Measurements from ENCODE around the gene EHMT1. TPM values are rescaled to one million over a fixed set of nuclear protein-coding genes. Genes with fewer than 3 reads are reported as not detected.
"Not testable (repeated sequence)": the region's sequence is repeated elsewhere in the genome, so short reads cannot be mapped to it uniquely, and the experiment has no call there.

The EHMT1 gene
- polyA plus RNA-seq, 3 donors: 19.7 to 42.1 (median 40.3) TPM

GRCh38 chr9:137702615-137703379, 84.0 kb downstream of the EHMT1 start:
- H3K27ac ChIP-seq (ENCODE audit: low read depth, low read length): no peak overlapping the region
- WGBS, 3 donors: 83 to 100% (median 89%) methylated on average over 7 of the region's 7 CpGs

- H3K27ac ChIP-seq (ENCODE audit: low read depth, low read length): no peak overlapping the region
- WGBS, 3 donors: 63 to 92% (median 76%) methylated on average over 6 of the region's 6 CpGs
Observed at GRCh38 chr9:137703842-137704508, 85.2 kb downstream of the EHMT1 start.

DNA sequence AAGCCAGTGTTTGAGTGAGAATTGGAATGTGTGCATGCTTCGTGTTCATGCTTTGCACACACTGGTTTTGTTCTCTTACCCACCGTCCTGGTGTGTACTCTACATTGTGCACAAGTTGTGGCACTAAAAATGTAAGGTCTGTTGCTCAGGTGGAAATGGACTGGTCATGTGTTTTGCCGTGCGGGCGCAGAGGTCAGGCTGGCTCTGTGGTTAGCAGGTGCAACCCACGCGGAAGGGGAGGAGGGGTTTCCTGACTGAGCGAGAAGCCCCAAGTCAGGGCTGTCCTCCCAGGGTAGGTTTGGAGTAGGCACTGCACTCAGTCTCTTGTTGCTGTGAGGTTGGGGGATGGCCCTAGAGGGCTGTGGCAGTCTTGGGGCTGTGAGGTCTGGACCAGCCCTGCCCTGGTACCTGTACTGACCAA, 86.6 kb downstream of the EHMT1 start:
- WGBS, 3 donors: 52 to 84% (median 64%) methylated on average over 8 of the region's 8 CpGs

GRCh38 chr9:137705906-137706305, 87.1 kb downstream of the EHMT1 start:
- 60 to 83% (median 68%) methylated on average over 10 of the region's 10 CpGs for WGBS, 3 donors
- no peak overlapping the region for H3K27ac ChIP-seq (ENCODE audit: low read depth, low read length)

More for the DNA sequence above, 86.6 kb downstream of the EHMT1 start:
- H3K27ac ChIP-seq (ENCODE audit: low read depth, low read length): no peak overlapping the region

DNA sequence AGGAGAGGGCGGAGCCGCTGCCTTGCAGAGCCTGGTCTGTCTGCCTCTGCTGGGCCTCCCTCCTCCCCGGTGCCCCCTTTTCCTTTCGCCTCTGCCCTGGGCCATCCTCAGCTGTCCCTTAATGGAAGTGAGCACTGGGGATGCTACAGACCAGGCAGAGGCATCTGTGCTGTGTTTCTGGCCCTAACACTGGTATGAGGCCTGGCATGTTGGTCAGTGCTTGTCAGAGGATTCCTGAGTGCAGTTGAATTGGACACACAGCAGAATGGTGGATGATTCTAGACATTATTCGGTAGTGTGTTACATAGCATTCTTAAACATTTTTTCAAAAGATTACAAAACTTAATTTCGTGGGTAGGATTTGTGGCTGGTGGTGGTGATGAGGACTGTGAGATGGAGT, 88.6 kb downstream of the EHMT1 start:
- WGBS, 3 donors: 86 to 97% (median 88%) methylated on average over 6 of the region's 6 CpGs
- no peak overlapping the region for H3K27ac ChIP-seq (ENCODE audit: low read depth, low read length)

- H3K27ac ChIP-seq (ENCODE audit: low read depth, low read length): no peak overlapping the region
- WGBS, 3 donors: 87 to 96% (median 88%) methylated on average over 11 of the region's 11 CpGs
Observed at GRCh38 chr9:137708590-137709284, 89.9 kb downstream of the EHMT1 start.

GRCh38 chr9:137709411-137710101, 90.8 kb downstream of the EHMT1 start:
- H3K27ac ChIP-seq (ENCODE audit: low read depth, low read length): no peak overlapping the region
- 91 to 94% (median 92%) methylated on average over 14 of the region's 14 CpGs for WGBS, 3 donors

DNA sequence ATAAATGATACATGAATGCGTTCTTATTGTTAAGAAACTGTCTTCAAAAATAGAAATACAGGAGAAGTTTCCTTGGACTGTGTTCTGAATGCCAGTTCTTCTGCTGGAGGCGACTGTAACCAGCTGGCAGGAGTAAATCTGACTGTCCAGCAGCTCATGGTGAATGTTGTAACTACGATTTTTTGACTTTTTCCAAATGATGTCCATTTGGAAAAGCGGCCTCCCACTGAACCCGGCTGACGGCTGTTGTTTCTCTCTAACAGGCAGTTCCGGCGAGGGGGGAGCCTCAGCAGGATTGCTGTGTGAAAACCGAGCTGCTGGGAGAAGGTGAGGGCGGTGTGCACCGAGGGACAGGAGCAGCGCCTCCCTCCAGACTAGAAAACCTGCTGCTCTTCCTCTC, 91.9 kb downstream of the EHMT1 start:
- 75 to 83% (median 79%) methylated on average over 12 of the region's 12 CpGs for WGBS, 3 donors
- H3K27ac ChIP-seq (ENCODE audit: low read depth, low read length): no peak overlapping the region

DNA sequence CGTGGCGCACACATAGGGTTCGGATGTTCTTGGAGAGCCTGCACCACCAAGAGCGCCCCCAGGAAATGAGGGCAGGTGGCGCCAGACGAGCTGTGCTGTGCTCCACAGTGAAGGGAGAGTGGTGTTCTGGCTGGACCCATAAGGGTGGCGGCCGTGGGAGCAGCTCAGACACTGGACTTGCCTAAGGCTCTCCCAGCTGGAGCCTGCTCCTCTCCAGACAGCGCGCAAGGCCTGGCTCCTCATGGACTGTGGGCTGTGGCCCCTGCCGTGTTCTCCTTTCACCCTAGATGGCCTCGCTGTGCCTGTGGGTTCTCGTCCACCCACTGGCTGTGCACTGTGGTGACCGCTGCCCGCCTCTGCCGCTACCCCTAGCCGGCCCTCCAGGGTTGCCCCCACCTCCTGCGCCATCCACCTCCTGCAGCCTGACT, 92.9 kb downstream of the EHMT1 start:
- H3K27ac ChIP-seq (ENCODE audit: low read depth, low read length): no peak overlapping the region
- 93 to 94% (median 93%) methylated on average over 16 to 18 of the region's 18 CpGs for WGBS, 3 donors

DNA sequence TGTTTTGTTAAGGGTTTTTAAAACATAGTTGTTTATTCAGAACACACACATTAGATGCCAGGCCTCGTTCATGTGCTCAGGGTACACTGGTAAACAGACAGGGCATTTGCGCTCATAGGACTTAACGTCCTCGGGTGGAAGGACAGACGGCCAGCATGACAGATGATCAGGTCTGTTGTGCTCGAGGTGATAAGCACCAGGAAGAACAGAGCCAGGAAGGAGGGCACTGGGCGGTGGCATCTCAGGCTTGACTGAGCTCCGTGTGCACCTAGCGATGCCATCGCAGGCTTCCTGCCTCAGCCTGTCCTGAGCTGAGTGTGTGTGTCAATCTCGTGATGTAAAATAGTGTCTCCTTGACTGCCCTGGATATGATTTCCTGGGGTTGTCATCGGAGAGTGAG, 96.5 kb downstream of the EHMT1 start:
- WGBS, 3 donors: 73 to 93% (median 90%) methylated on average over 12 of the region's 12 CpGs
- H3K27ac ChIP-seq (ENCODE audit: low read depth, low read length): no peak overlapping the region

DNA sequence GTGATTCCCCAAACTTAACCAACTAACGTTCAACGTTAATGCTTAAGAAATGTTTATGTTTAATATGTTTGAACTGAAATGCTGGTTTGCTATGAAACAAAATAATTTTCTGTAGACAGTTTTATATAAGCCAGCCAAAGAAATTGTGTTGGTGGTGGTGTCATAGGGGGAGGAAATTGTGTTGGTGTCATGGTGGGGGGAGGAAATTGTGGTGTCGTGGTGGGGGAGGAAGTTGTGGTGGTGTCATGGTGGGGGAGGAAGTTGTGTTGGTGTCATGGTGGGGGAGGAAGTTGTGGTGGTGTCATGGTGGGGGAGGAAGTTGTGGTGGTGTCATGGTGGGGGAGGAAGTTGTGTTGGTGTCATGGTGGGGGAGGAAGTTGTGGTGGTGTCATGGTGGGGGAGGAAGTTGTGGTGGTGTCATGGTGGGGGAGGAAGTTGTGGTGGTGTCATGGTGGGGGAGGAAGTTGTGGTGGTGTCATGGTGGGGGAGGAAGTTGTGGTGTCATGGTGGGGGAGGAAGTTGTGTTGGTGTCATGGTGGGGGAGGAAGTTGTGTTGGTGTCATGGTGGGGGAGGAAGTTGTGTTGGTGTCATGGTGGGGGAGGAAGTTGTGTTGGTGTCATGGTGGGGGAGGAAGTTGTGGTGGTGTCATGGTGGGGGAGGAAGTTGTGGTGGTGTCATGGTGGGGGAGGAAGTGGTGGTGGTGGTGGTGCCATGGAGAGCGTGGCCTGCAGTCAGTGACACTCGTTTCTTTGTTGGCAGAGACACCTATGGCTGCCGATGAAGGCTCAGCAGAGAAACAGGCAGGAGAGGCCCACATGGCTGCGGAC, 97.3 kb downstream of the EHMT1 start:
- not testable (repeated sequence) for H3K27ac ChIP-seq (ENCODE audit: low read depth, low read length)
- 79 to 89% (median 81%) methylated on average over 7 of the region's 7 CpGs for WGBS, 3 donors

DNA sequence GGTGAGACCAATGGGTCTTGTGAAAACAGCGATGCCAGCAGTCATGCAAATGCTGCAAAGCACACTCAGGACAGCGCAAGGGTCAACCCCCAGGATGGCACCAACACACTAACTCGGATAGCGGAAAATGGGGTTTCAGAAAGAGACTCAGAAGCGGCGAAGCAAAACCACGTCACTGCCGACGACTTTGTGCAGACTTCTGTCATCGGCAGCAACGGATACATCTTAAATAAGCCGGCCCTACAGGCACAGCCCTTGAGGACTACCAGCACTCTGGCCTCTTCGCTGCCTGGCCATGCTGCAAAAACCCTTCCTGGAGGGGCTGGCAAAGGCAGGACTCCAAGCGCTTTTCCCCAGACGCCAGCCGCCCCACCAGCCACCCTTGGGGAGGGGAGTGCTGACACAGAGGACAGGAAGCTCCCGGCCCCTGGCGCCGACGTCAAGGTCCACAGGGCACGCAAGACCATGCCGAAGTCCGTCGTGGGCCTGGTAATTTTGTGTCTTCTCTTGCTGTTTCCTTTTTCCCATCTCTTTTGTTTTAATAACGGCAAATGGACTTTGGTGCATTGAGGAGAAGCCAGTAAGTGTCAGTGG, 98.0 kb downstream of the EHMT1 start:
- no peak overlapping the region for H3K27ac ChIP-seq (ENCODE audit: low read depth, low read length)
- WGBS, 3 donors: 95 to 97% (median 97%) methylated on average over 25 of the region's 25 CpGs

GRCh38 chr9:137717776-137718327, 99.0 kb downstream of the EHMT1 start:
- WGBS, 3 donors: 97 to 99% (median 98%) methylated on average over 24 to 28 of the region's 28 CpGs
- no peak overlapping the region for H3K27ac ChIP-seq (ENCODE audit: low read depth, low read length)

- WGBS, 3 donors: 90 to 91% (median 91%) methylated on average over 9 of the region's 9 CpGs
Observed at GRCh38 chr9:137719194-137719593, 100.4 kb downstream of the EHMT1 start.

GRCh38 chr9:137720571-137721110, 101.8 kb downstream of the EHMT1 start:
- 90 to 95% (median 92%) methylated on average over 25 to 27 of the region's 27 CpGs for WGBS, 3 donors
- H3K27ac ChIP-seq (ENCODE audit: low read depth, low read length): no peak overlapping the region

More at GRCh38 chr9:137719194-137719593, 100.4 kb downstream of the EHMT1 start:
- H3K27ac ChIP-seq (ENCODE audit: low read depth, low read length): no peak overlapping the region

DNA sequence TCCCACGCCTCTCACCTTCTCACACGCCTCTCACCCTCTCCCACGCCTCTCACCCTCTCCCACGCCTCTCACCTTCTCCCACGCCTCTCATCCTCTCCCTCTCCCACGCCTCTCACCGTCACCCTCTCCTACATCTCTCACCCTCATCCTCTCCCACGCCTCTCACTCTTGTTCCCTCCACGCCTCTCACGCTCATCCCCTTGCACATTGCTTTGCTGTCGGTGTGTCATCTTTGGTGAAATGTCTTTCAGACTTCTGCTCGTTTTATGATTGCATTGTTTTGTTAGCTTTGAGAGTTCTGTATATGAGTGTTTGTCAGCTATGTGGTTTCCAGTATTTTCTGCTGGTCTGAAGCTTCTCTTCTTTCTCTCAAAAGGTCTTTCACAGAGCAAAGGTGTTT, 102.7 kb downstream of the EHMT1 start:
- 86 to 94% (median 88%) methylated on average over 11 to 12 of the region's 12 CpGs for WGBS, 3 donors

GRCh38 chr9:137721899-137722298, 103.1 kb downstream of the EHMT1 start:
- no peak overlapping the region for H3K27ac ChIP-seq (ENCODE audit: low read depth, low read length)
- 83 to 90% (median 88%) methylated on average over 5 of the region's 5 CpGs for WGBS, 3 donors

More for the DNA sequence above, 102.7 kb downstream of the EHMT1 start:
- no peak overlapping the region for H3K27ac ChIP-seq (ENCODE audit: low read depth, low read length)
